ENCODE results near the gene UMODL1. TPM values are rescaled to one million over a fixed set of nuclear protein-coding genes. Genes with fewer than 3 reads are reported as not detected.

Gene UMODL1
- total RNA-seq, 3 donors from 2014 or later (not counting 1 experiment from before 2014, with no cell fraction given): 0.14 to 0.28 TPM; not detected in 1

- 43% methylated on average over 28 of the region's 29 CpGs for WGBS (ENCODE audit: insufficient coverage)
- no peaks in the 10 kb centered on the region for H3K36me3 Mint-ChIP-seq
- H3K27ac ChIP-seq (ENCODE audit: low read length): no peak overlapping the region
- H3K36me3 ChIP-seq (ENCODE audit: control insufficient read depth, insufficient read depth, low read length): no peaks in the 10 kb centered on the region
- intact Hi-C loops (cut with micrococcal nuclease): no loop called here
- DNase-seq (no peak), ATAC-seq (peak in 1 of 3 donors; percentile 38)
- no peak overlapping the region for H3K4me3 Mint-ChIP-seq
- H3K4me3 ChIP-seq (ENCODE audit: low read length): no peak overlapping the region
- TF ChIP-seq CTCF (IDR thresholded peaks at IDR 0.05): no peak
- no peaks in the 10 kb centered on the region for H3K9me3 ChIP-seq (ENCODE audit: control insufficient read depth, insufficient read depth, low read length)
- H3K9me3 Mint-ChIP-seq: no peaks in the 10 kb centered on the region
- peaks cover 8% of the 10 kb centered on the region for H3K4me1 ChIP-seq (ENCODE audit: control insufficient read depth, insufficient read depth, low read length)
- H3K27ac Mint-ChIP-seq: no peak overlapping the region
- H3K27me3 Mint-ChIP-seq (ENCODE audit: low read depth in 2 of 2): peaks cover 13 to 30% of the 10 kb centered on the region in 2 donors
- H3K27me3 ChIP-seq (ENCODE audit: control insufficient read depth, insufficient read depth, low read length): peaks cover 4% of the 10 kb centered on the region
- H3K4me1 Mint-ChIP-seq: no peaks in the 10 kb centered on the region
These were observed 54.7 kb downstream of the UMODL1 start for GRCh38 chr21:42125571-42126544.

- no peaks in the 10 kb centered on the region for H3K9me3 Mint-ChIP-seq
- no peaks in the 10 kb centered on the region for H3K36me3 ChIP-seq (ENCODE audit: control insufficient read depth, insufficient read depth, low read length)
These were observed 56.3 kb downstream of the UMODL1 start for GRCh38 chr21:42127164-42128150.

More at GRCh38 chr21:42127164-42128150, 56.3 kb downstream of the UMODL1 start:
- Histone ChIP-seq H3K4me1 (ENCODE audit: control insufficient read depth, insufficient read depth, low read length) (peaks cover 8% of the 10 kb centered on the region), H3K4me3 (ENCODE audit: low read length) (no peak overlapping the region), H3K27me3 (ENCODE audit: control insufficient read depth, insufficient read depth, low read length) (no peaks in the 10 kb centered on the region), H3K9me3 (ENCODE audit: control insufficient read depth, insufficient read depth, low read length) (no peaks in the 10 kb centered on the region), H3K27ac (ENCODE audit: low read length) (no peak overlapping the region)
- H3K27me3 Mint-ChIP-seq (ENCODE audit: low read depth in 2 of 2): peaks cover 0 to 18% of the 10 kb centered on the region in 2 donors
- no peak overlapping the region for H3K27ac Mint-ChIP-seq
- H3K4me3 Mint-ChIP-seq: no peak overlapping the region
- 91% methylated on average over 34 of the region's 36 CpGs for WGBS (ENCODE audit: insufficient coverage)
- no peaks in the 10 kb centered on the region for H3K4me1 Mint-ChIP-seq
- H3K36me3 Mint-ChIP-seq: no peaks in the 10 kb centered on the region
- no peak for TF ChIP-seq CTCF (IDR thresholded peaks at IDR 0.05)
- ATAC-seq: no peak
- intact Hi-C loops (cut with micrococcal nuclease): no loop called here
- DNase-seq: no peak
